PC-3 (cell line): ENCODE data around the gene RBP4.

Experiments used
- CTCF ChIP-seq: fragments of 300-600 bp; sonication (generic); conservative IDR thresholded peaks from 2 replicates; pipeline ENCODE4 v1.5.1; 2017; ENCODE audit warnings: antibody characterized with exemption, low read depth, mild to moderate bottlenecking, low read length
- EZH2phosphoT487 ChIP-seq: fragments of 300-600 bp; sonication (generic); IDR thresholded peaks from 2 replicates; pipeline ENCODE4 v1.6.1; 2018; ENCODE audit warnings: mild to moderate bottlenecking, antibody characterized with exemption, low read length, borderline replicate concordance

- TF ChIP-seq CTCF = no peak
- TF ChIP-seq EZH2phosphoT487 = no peak
Observed at GRCh38 chr10:93553482-93554315, 47.3 kb downstream of the RBP4 start.
